HG03039 (cell line): ENCODE results near the gene PI16.
"Not testable (repeated sequence)": the region's sequence is repeated elsewhere in the genome, so short reads cannot be mapped to it uniquely, and the experiment has no call there.

ENCODE experiments used
- ATAC-seq: cut with Tn5 transposase; IDR thresholded peaks from one replicate; pipeline ENCODE4 v1.9.1; 2021; ENCODE audit warnings: mild to moderate bottlenecking, moderate library complexity; ENCODE audit not compliant: unreplicated experiment

The PI16 gene

GRCh38 chr6:36971921-36972673, 17.6 kb downstream of the PI16 start:
- no peak for ATAC-seq

GRCh38 chr6:36973190-36973589, 18.7 kb downstream of the PI16 start:
- ATAC-seq = no peak

- ATAC-seq = no peak
Measured at GRCh38 chr6:36973647-36974046, 19.1 kb downstream of the PI16 start.

GRCh38 chr6:36975231-36976006, 20.9 kb downstream of the PI16 start:
- ATAC-seq = no peak

- no peak for ATAC-seq
Measured at GRCh38 chr6:36976007-36976264, 21.4 kb downstream of the PI16 start.

GRCh38 chr6:36976509-36976908, 22.0 kb downstream of the PI16 start:
- ATAC-seq = no peak

GRCh38 chr6:36976931-36977330, 22.4 kb downstream of the PI16 start:
- ATAC-seq = no peak

GRCh38 chr6:36977470-36977941, 23.0 kb downstream of the PI16 start:
- ATAC-seq = no peak

- no peak for ATAC-seq
Measured at GRCh38 chr6:36978421-36979346, 24.1 kb downstream of the PI16 start.

GRCh38 chr6:36979347-36979742, 24.8 kb downstream of the PI16 start:
- no peak for ATAC-seq

GRCh38 chr6:36980129-36980528, 25.6 kb downstream of the PI16 start:
- ATAC-seq = no peak

GRCh38 chr6:36980876-36981619, 26.5 kb downstream of the PI16 start:
- ATAC-seq = no peak

GRCh38 chr6:36983538-36983937, 29.0 kb downstream of the PI16 start:
- ATAC-seq = no peak

- ATAC-seq = no peak
Measured at GRCh38 chr6:36984581-36985416, 30.3 kb downstream of the PI16 start.

- ATAC-seq = no peak
Measured at GRCh38 chr6:36985417-36985807, 30.9 kb downstream of the PI16 start.

- ATAC-seq = peak; percentile 81
Measured at GRCh38 chr6:36985808-36986703, 31.5 kb downstream of the PI16 start, which contains the start of gene MTCH1. TSS of gene MTCH1 (minus strand) at chr6:36986196. CDS start at chr6:36986173, 23 bp downstream.

GRCh38 chr6:36986704-36987047, 32.1 kb downstream of the PI16 start:
- ATAC-seq = no peak

GRCh38 chr6:36989264-36989663, 34.7 kb downstream of the PI16 start:
- no peak for ATAC-seq

GRCh38 chr6:36990401-36990800, 35.9 kb downstream of the PI16 start:
- ATAC-seq = not testable (repeated sequence)
